A673 (cell line): Measurements from ENCODE around the gene OXNAD1. TPM values are rescaled to one million over a fixed set of nuclear protein-coding genes. Genes with fewer than 3 reads are reported as not detected.

Experiments
- BruUV-seq: library from RNA; stranded (reverse); fragments of 400-500 nt; replicated peaks from 2 replicates; lab custom pipeline; 2021; lab: Mats Ljungman, UMichigan
- CTCF ChIA-PET: fragments of 300-600 bp; sonication (Branson Sonifier 250); formaldehyde crosslinking; loops from one replicate; lab custom pipeline; 2022; ENCODE audit warnings: antibody characterized with exemption; lab: Charles Lee
- POLR2A ChIA-PET: fragments of 300-600 bp; sonication (Branson Sonifier 250); formaldehyde crosslinking; loops from one replicate; lab custom pipeline; 2022; ENCODE audit warnings: antibody characterized with exemption; ENCODE audit not compliant: low non-redundant PET; lab: Charles Lee
- DNase-seq: peaks from one replicate; pipeline ENCODE4 v3.0.0-alpha.2; 2015; ENCODE audit warnings: low spot score
- H3K27ac ChIP-seq: fragments of 200-600 bp; sonication (generic); 2 replicates; pipeline ENCODE4 v1.5.1; 2016; ENCODE audit warnings: mixed run types, low read depth, mild to moderate bottlenecking, mixed read lengths, antibody characterized with exemption, low read length; ENCODE audit not compliant: poor library complexity, severe bottlenecking
- H3K27me3 ChIP-seq: fragments of 200-600 bp; sonication (generic); replicated peaks from 2 replicates; pipeline ENCODE4 v1.6.1; 2017; ENCODE audit warnings: mixed run types, low read depth, mild to moderate bottlenecking, mixed read lengths, antibody characterized with exemption, low read length; ENCODE audit not compliant: insufficient read depth, poor library complexity
- H3K36me3 ChIP-seq: fragments of 200-600 bp; sonication (generic); 2 replicates; pipeline ENCODE4 v1.6.1; 2016; ENCODE audit warnings: mixed run types, mild to moderate bottlenecking, mixed read lengths, antibody characterized with exemption, low read length; ENCODE audit not compliant: insufficient read depth, poor library complexity, severe bottlenecking
- H3K4me1 ChIP-seq: fragments of 200-600 bp; sonication (generic); 2 replicates; pipeline ENCODE4 v1.6.1; 2017; ENCODE audit warnings: mixed run types, mild to moderate bottlenecking, mixed read lengths, antibody characterized with exemption, low read length; ENCODE audit not compliant: insufficient read depth, poor library complexity, severe bottlenecking
- H3K4me3 ChIP-seq: fragments of 200-600 bp; sonication (generic); 2 replicates; pipeline ENCODE4 v1.5.1; 2016; ENCODE audit warnings: low read depth, mixed run types, mild to moderate bottlenecking, mixed read lengths, low read length; ENCODE audit not compliant: poor library complexity, severe bottlenecking
- H3K9me3 ChIP-seq: fragments of 200-600 bp; sonication (generic); 2 replicates; pipeline ENCODE4 v1.6.1; 2016; ENCODE audit warnings: mixed run types, low read depth, mild to moderate bottlenecking, mixed read lengths, antibody characterized with exemption, low read length; ENCODE audit not compliant: poor library complexity, severe bottlenecking
- EZH2 ChIP-seq: fragments of 200-600 bp; sonication (generic); IDR thresholded peaks from 2 replicates; pipeline ENCODE4 v1.6.1; 2017; ENCODE audit warnings: borderline replicate concordance, low read depth, mild to moderate bottlenecking, mixed read lengths, antibody characterized with exemption, low read length; ENCODE audit not compliant: poor library complexity, severe bottlenecking
- intact Hi-C: fragments of 100-400 bp; cut with micrococcal nuclease; formaldehyde crosslinking; loops from one replicate; pipeline ENCODE4 v1.10.0; 2022; ENCODE audit not compliant: unreplicated experiment
- total RNA-seq: library from RNA; stranded (reverse); gene quantifications from 2 replicates; pipeline ENCODE4 v1.2.3, GENCODE V29; 2021
- TF ChIP-seq, protein P1 (sequence below): fragments of 300-800, 200-600 bp; sonication (generic); conservative IDR thresholded peaks from 2 replicates; pipeline ENCODE4 v1.5.1; 2017; ENCODE audit warnings: low read depth, mild to moderate bottlenecking, antibody characterized with exemption, low read length, moderate library complexity, mixed read lengths

The OXNAD1 gene
- total RNA-seq, 1 experiment from 2014 or later: 21.5 TPM

DNA sequence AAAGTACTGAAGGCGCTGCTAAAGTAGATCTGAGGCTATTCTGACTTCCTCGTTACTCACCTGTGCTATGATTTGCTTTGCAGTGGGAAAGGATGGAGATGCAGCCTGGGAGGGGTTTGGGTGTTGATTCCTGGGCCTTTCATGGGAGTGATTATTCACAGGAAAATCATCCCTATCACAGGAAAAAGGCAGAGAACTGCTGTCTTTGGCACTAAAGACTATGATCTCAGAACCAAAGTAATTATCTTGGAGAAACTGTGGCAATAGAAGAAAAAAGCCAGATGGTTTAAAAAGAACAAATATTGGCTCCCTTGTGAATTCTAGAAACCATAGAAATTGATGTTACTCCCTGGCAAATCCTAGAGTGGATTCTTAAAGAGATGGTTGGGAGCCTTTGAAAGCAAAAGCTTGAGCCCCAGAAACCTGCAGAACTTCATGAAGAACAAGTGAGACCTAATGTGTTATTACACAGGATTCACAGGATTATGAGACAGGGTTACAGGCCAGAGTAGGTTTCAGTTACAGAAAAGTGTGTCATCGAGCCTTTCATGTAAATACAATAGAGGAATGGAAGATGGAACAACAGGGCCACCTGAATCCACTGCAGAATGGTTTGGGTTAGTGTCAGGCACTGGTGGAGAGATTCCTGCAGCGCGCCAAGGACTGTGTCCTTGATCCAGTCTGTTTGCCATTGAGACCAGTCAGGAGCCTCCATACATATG, 85.7 kb downstream of the OXNAD1 start:
- peaks cover 16% of the 10 kb centered on the region for H3K4me1 ChIP-seq
- peak overlapping the region; percentile 65 for H3K27ac ChIP-seq
- no peaks in the 10 kb centered on the region for H3K27me3 ChIP-seq
- ChIA-PET POLR2A (interaction anchor here (0.6 kb wide), 1 partner anchor 420 kb away, joined by 3 read pairs; no protein-coding TSS in a partner anchor), CTCF (no interaction called here)
- peak; percentile 3 for DNase-seq
- no peak for TF ChIP-seq EZH2
- TF ChIP-seq, protein P1, sequence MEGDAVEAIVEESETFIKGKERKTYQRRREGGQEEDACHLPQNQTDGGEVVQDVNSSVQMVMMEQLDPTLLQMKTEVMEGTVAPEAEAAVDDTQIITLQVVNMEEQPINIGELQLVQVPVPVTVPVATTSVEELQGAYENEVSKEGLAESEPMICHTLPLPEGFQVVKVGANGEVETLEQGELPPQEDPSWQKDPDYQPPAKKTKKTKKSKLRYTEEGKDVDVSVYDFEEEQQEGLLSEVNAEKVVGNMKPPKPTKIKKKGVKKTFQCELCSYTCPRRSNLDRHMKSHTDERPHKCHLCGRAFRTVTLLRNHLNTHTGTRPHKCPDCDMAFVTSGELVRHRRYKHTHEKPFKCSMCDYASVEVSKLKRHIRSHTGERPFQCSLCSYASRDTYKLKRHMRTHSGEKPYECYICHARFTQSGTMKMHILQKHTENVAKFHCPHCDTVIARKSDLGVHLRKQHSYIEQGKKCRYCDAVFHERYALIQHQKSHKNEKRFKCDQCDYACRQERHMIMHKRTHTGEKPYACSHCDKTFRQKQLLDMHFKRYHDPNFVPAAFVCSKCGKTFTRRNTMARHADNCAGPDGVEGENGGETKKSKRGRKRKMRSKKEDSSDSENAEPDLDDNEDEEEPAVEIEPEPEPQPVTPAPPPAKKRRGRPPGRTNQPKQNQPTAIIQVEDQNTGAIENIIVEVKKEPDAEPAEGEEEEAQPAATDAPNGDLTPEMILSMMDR: no peak
- H3K36me3 ChIP-seq: no peaks in the 10 kb centered on the region
- H3K4me3 ChIP-seq: no peak overlapping the region
- H3K9me3 ChIP-seq: no peaks in the 10 kb centered on the region
- intact Hi-C loops: no loop called here
- no TSS peak for BruUV-seq

DNA sequence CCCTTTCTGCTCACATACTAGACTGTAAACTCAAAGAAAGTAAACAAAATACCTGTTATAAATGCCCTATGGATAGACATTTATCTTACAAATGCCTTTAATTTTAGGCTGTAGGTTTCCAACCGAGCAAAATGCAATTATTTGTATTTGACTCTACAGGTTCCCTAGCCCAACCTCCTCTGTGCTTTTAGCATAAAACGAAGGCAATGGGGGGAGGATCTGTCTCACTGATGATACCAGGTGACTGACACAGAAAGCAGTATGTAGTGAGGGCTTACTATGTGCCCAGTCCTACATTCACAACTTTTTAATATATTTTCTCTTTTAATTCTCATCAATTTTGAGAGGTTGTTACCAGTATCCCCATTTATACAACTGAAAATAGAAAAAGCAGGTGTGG, 87.4 kb downstream of the OXNAD1 start:
- no TSS peak for BruUV-seq
- TF ChIP-seq, protein P1: no peak
- no peak for TF ChIP-seq EZH2

DNA sequence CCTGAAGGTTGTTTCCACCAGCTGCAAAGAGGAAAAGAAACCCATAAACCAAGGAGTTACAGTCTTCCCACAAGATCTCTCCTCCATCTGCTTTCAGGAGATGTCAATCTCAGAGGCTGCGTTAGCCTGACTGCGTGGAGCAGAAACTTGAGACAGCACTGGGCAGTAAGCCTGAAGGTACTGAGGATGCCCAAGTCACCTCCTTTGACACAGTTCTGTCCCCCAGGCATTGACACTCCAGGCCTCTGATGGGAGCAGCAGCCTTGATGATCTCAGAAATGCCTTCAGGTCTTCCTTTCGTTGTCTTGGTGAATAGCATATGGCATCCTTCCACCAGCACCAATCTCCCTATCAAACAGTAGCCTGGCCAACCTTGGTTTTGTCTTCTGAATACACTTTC, 89.3 kb downstream of the OXNAD1 start:
- no peak overlapping the region for H3K4me3 ChIP-seq
- BruUV-seq: no TSS peak
- H3K4me1 ChIP-seq: peaks cover 16% of the 10 kb centered on the region
- POLR2A ChIA-PET: no interaction called here
- no peak for DNase-seq
- TF ChIP-seq, protein P1: no peak
- TF ChIP-seq EZH2: no peak
- intact Hi-C loops: no loop called here
- CTCF ChIA-PET: no interaction called here
- no peaks in the 10 kb centered on the region for H3K36me3 ChIP-seq
- H3K27ac ChIP-seq: no peak overlapping the region
- H3K27me3 ChIP-seq: no peaks in the 10 kb centered on the region
- no peaks in the 10 kb centered on the region for H3K9me3 ChIP-seq

More for the DNA sequence above, 87.4 kb downstream of the OXNAD1 start:
- POLR2A ChIA-PET: no interaction called here
- no peak for DNase-seq
- no peaks in the 10 kb centered on the region for H3K27me3 ChIP-seq
- H3K27ac ChIP-seq: no peak overlapping the region
- peaks cover 16% of the 10 kb centered on the region for H3K4me1 ChIP-seq
- no peaks in the 10 kb centered on the region for H3K9me3 ChIP-seq
- CTCF ChIA-PET: no interaction called here
- intact Hi-C loops: no loop called here
- no peak overlapping the region for H3K4me3 ChIP-seq
- H3K36me3 ChIP-seq: no peaks in the 10 kb centered on the region

Other genes with a start within 250 kb of the OXNAD1 start
- gene GALNT15, start 90.5 kb upstream of the OXNAD1 start, total RNA-seq: not detected in 2 replicates
- 24.0 and 26.4 TPM in 2 replicates for gene DPH3, start 269 bp upstream of the OXNAD1 start, total RNA-seq
- gene RFTN1, start 248.5 kb downstream of the OXNAD1 start, total RNA-seq: 0.60 and 1.2 TPM in 2 replicates